Measurements from ENCODE around the gene CCNB2.
"Not testable (repeated sequence)": the region's sequence is repeated elsewhere in the genome, so short reads cannot be mapped to it uniquely, and the experiment has no call there.

The CCNB2 gene

DNA sequence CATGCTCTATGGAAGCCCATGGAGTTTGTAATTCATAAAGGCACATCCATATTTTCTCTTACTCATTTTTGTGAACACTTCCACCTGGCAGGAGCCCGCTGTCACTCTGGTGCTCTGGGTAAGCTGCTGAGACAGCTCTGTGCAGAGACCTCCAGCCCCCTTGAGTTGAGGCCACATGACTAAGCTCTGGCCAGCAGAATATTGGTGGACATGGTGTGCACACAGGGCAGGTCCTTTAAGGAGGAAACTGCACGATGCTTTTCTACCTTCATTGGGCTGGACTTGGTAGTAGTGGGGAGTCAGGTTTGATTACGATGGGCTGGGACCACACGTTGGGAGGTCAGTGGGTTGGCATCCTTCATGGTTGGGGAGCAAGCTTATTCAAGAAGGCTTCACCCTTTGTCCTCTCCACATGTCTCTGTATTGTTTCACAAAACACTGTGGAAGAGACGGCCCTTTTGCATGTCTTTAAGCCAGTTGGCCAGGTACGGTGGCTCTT is 29.0 kb downstream of the CCNB2 start:
- DNase-seq (ENCODE audit: low spot score) = no peak

DNA sequence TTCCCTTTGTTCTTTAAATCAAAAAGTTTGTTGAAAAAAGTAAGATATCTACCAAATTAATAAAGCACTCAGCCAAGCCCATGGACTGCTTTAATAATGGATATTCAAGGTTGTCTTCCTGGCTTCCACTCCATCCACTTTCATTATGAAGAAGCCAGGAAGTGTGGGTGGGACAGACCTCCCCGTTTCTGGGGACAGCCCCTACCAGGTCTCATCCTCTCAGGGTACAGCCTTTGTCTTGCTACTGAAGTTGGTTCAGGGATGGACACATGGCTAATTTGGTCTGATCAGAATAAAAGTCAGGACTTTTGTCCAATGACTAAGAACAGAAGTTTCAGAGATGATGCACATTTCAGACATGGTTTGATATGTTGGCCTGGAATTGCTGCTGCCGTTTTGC is 32.6 kb downstream of the CCNB2 start:
- DNase-seq (ENCODE audit: low spot score) = no peak

DNA sequence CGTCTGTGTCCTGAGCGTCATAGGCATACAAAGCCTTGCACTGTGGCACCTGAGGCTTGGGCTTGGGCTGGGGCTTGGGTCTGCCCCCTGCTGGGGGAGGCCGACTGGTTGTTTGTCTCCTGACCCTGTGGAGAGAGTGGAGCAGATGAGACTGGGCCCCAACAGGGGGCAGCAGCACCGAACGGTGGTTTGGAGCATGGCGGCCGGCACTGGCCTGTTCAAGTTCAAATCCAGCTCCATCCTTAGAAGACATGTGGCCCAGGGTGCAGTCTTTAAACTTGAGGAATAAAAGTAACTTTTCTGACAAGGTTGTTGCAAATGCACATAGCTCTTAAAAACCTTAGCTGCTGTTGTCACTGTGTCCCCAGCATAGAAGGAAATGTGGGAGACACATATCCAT is 33.3 kb downstream of the CCNB2 start:
- DNase-seq (ENCODE audit: low spot score) = peak; percentile 74

DNA sequence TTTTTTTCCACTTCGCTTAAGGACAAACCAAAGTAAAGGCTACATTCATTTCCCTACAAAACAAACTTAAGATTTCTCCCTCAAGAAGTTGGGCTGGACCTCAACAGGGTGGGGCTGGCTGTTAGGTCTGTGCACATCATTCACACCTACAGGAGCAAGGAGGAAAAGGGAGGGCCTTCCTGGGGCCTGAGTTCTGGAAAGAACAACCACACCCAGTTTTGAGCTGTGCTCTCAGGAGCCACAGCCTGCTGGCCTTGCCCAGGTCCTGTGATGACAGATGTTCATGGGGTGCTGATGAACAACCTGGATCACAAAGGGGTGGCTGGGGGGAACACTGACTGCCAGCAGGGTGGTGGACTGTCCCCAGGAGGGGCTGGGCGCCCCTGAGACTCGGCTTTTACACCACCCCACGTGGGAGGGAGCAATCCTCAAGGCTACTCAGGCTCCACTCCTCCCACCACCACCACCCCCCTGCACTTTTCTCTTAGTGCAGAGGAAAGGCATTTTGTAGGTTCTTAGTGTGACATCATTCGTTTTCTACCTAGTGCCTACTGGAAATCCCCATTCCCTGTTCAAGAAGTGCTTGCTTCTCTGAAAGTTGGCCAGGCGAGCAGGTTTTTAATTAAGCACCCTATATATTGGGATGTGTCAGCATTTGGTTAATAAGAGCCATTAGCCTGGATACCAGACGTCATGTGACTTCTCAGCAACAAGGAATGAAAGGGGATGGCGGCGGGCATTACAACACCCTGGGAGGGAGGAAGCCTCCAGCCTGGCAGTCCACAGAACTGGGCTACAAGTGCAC is 35.7 kb downstream of the CCNB2 start:
- DNase-seq (ENCODE audit: low spot score) = no peak

DNA sequence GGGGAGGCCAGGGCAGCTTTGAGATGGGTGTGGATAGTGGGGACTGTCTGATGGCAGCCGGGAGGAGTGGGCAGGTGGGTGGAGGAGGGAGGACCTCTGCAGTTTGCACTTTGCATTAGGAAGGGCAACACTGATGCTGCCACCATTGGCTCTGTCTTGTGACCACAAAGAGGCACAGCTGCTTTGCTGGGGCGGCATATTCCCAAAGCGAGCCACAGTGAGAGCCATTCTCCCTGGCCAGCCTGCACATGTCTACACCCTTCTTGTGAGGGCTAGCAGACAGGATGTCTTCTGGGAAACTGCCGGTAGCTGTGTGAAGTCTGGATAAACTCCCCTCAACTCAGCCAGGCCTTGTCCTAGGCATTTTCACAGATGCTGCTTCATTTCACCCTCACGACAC is 38.3 kb downstream of the CCNB2 start:
- DNase-seq (ENCODE audit: low spot score) = no peak

DNA sequence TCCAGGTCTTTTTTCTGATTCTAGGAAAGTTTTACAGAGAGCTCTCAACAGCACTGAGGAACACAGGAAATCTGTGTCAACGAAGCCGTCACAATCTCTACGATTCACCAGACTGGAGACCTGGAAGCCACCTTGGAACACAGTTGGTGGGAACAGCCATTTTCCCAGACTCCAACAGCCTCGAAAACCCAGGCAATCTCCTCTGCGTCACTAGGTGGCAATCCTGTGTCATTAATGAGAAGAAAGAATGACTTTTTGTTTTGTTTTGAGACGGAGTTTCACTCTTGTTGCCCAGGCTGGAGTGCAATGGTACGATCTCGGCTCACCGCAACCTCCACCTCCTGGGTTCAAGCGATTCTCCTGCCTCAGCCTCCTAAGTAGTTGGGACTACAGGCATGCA is 39.6 kb downstream of the CCNB2 start:
- not testable (repeated sequence) for DNase-seq (ENCODE audit: low spot score)

DNA sequence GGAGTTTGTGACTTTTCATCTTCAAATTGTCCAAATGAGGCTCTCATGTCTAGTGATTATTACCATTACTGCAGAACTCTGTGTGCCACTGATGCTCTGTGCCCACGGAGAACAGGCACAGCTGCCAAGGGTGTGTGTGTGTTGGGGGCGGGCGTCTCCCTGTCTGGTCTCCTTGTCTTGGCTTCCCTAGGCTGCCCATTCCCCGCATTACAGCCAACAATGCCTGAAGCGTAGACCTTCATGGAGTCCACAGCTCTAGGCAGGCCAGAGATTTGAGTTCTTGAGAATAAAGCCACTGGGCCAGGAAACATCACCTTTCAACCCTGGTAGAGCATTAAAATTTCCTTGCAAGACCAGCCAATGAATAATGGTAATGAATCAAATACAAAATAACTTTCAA is 42.7 kb downstream of the CCNB2 start:
- DNase-seq (ENCODE audit: low spot score) = no peak

DNA sequence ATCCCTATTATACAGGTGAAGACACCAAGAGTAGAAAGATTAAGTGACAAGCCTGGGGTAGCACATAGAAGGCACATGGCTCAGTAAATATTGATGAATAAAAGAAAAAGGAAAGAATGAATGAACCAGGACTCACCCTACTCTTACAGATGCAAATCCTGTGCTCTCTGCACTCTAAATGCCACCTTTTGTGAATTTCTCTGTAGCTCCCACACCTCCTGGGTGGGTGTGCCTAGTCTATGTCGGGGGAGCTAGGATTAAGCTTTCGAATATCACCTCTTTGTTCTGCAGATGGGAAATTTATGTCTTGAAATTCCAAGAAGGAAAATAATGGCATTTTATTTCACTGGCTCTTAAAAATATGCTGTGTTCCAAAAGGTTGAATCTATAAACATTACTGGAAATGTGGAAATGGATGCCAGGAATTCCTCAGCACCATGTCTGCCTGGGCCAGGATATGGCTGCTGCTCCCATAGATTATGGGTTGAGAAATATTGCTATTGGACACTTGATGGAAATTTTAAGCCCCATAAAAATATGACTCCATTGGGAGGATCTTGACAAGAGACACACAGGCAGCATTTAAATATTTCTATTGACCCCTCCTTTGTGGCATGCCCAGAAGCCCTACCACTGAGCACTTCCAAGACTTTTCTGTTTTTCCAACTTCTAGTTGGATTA is 43.3 kb downstream of the CCNB2 start:
- no peak for DNase-seq (ENCODE audit: low spot score)

DNA sequence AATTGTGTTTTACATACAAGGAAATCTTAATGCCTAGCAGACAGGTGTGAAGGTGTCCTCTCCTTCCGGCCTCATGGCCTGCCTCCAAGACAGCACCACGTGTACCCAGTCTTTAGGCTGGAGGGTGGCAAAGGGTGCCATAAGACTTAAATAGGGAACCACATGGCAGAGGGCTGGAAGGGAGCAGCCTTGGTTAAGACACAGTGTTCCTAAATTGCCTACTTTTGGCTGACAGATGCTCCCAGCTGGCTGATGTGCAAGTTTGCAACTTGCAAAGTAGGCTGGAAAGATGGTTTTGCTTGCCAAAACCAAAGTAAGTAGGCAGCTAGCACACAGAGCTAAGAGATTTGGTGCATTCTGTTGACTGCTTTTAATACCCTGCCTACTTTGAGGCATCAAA is 45.2 kb downstream of the CCNB2 start:
- no peak for DNase-seq (ENCODE audit: low spot score)

DNA sequence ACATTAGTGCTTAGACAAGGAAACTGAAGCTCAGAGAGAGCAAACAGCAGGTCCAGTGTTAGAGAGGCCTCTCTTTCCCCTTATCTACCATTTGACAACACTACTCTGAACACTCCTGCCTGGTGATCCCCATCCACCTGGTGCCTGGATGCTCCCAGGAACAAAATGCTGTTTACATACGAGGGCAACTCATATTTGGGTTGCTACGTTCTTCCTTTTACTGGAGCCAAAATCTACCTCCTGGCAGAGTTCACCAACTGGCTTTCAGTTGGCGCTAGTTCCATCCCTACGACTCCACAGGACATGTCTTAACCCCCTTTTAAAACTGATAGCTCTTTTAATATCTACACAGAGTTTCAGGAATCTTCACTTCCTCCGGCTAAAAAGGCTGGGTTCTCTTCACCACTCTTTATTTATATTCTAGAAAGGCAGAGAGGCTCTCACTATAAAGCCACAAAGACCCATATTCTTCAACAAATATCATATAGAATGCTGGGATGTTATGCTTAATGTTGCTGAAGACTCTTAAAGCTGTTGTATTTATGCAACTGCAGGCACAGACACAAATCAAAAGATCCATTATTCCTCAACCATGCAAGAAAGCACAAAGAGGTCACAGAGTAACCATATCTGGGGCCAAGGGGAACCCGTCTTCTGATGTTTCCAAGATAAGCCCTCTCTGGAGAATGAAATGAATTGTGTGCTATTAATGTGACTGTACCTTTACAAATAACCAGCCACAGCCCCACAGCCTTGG is 47.9 kb downstream of the CCNB2 start:
- no peak for DNase-seq (ENCODE audit: low spot score)

DNA sequence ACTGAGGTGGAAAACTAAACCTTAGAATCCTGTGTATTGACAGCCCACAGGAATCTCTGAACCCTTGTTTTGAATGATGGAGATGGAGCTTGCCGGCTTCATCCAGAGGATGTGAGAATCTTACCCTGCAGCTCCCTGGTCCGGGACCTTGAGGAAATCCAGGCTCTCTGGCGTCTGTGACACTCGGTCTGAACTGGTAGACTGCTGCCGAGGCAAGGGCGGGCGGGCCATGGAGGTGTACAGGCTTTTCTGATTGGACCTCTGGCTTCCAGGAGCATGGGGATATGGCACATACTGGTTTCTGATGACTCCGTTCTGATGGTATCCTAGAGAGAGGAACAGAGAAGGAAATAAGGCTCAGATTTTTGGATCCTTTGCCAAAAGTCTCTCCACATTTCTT is 48.5 kb downstream of the CCNB2 start:
- DNase-seq (ENCODE audit: low spot score) = no peak

DNA sequence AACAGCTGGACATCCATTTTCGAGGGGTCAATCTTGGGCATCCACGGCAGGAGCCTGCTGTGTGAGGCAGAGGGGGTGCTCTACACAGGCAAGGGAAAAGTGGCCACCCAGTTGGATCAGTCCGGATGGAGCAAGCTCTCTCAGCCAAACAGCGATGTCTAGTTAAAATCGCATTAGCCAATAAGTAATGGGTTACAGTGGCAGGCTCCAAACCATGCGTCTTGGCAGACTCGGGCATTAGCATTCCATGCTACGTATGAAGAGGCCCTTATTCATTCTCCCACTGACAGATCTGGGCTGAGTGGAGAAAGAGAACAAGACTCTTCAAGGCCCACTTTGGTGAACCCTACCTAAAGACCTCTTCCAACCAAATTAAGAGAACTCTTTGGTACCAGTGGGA is 49.3 kb downstream of the CCNB2 start:
- no peak for DNase-seq (ENCODE audit: low spot score)

DNA sequence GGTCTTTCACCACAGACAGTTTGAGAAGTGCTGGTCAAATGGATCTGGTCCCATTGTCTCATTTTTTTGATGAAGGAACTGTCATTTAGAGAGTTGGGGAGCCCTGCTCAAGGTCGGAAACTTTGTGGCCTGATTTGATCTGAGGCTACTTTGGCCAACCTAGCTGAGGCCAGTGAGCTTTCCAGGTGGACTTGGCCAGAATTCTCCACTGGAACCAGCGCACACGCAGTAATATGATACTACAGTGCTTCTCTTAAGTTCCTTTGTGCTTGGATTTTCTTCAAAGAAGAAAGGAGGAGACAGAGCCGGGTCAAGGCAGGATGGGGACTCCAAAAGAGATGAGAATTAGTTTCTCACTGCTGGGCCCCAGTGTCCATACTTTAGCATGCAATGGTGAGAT is 50.5 kb downstream of the CCNB2 start:
- DNase-seq (ENCODE audit: low spot score) = no peak

DNA sequence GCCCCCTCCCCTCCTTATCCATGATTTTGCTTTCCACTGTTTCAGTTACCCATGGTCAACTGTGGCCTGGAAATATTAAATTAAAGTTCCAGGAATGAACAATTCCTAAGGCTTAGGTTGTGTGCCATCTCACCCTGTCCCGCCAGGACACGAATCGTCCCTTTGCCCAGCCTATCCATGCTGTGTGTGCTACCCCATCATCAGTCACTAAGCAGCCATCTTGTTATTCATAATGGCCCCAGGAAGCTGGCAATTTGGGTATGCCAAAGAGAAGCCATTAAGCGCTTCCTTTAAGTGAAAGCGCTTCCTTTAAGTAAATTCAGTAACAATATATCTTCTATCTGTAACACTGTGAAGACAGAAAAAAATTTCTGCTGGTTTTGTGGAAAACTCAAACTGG is 52.5 kb downstream of the CCNB2 start:
- DNase-seq (ENCODE audit: low spot score) = no peak

DNA sequence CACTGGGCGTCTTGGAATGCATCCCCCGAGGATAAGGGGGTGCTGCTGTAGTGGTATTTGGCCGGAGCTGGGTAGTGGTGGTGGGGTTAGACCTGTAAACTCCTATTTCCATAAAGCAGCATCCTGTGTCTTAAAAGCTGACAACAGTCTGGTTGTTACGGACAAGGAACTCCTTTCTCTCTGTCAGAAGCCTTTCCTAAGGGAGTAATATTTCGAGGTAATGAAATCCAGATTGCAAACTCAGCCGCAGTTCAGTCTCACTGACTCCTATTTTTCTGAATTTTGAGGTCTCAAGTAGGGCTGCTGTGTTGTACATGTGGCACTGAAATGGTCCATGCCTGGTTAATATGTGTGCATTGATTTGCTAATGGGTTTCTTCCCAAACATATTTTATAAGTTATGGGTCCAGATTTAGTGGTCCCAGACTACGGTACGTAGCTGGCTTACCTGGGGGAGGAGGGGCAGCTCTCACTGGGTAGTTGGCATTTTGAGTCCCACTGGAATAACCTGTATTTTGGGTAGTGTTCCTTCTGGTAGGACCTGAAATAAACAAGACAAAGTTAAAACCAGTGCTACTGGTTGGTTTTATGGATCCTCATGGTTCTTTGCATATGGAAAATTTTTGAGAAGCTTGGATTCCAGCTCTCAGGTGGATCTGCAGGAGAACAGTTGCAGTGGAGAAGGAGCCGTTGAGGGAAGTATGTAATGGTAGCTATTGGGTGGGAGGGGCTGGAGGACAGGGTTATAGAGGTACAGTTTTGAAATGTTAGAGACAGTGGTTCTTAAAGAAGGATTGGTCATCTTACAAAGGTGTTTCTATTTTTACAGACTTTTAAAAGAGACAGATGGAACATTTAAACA is 53.1 kb downstream of the CCNB2 start:
- no peak for DNase-seq (ENCODE audit: low spot score)

DNA sequence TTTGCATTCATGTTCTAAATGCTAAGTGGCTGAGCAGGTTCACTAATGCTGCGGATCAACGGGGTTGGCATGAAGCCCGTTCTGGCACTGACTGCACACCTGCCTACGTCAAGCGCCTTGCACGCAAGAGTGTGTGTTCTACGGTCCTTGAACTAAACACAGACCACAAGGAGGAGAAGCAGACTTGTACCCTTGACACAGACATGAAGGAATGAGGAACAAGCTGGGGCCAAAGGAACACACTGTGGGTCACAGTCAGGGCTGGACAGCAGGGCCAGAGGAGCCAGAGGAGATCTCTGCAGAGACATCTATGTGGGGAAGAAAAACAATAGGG is 53.7 kb downstream of the CCNB2 start:
- no peak for DNase-seq (ENCODE audit: low spot score)

DNA sequence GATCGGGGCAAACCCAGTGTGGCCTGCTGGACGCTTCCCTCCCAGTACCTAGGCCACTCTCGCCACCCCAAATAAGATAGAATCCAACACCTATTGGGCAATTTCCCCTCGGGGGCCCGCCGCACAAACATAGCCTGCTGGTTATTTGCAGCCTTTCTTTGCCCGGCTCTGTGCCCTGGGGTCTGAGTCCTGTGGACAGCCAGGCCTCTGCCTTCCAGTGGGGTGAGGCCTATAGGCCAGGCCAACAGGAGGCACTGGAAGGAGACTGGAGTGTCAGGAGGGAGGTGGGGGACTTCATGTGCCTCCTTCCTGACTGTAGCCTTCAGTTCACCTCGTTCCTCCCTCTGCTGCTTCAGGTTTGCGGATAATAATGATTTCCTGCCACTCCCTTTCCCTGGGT is 54.3 kb downstream of the CCNB2 start:
- no peak for DNase-seq (ENCODE audit: low spot score)

DNA sequence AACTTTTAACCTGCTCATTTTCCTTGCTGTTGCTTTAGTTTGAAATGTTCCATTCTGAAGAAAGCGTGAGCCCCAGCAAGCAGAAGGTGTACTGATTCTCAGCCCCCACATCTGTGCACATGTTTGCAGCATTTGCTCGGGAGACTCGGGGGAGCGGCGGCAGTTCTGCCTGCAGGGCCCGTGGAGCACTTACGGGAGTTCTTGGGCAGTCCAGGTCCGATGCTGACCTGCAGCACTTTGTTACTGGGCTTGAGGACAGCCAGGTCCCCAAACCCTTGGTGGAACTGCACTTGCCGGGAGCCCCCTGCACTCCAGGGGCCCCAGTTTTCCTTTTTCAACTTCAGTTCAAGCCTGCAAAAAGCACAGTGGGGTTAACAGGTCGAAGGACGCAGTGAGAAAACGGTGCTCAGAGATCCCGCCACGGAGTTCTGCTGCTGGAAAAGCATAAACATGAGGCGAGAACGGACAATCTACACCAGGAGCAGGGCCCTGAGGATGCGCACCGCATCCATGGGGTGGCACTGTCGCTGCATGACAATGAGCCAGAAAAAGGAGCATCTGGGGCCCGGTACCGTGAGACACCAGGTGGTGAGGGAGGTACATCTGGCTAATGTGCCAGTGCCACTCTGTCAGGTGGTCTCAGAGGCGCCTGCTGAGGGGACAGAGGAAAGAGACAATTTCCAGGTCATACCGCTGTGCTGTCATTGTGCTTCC is 56.1 kb downstream of the CCNB2 start:
- peak; percentile 19 for DNase-seq (ENCODE audit: low spot score)

DNA sequence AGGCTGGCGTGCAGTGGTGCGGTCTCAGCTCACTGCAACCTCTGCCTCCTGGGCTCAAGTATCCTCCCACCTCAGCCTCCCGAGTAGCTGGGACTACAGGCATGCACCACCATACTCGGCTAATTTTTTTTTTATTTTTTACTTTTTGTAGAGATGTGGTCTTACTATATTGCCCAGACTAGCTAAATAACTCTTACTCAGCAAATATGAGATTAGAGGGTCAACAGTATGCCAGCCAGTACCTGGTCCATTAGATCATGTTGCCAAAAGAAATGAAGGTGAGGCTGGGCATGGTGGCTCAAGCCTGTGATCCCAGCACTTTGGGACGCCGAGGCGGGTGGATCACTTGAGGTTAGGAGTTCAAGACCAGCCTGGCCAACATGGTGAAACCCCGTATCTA is 57.1 kb downstream of the CCNB2 start:
- DNase-seq (ENCODE audit: low spot score) = not testable (repeated sequence)

DNA sequence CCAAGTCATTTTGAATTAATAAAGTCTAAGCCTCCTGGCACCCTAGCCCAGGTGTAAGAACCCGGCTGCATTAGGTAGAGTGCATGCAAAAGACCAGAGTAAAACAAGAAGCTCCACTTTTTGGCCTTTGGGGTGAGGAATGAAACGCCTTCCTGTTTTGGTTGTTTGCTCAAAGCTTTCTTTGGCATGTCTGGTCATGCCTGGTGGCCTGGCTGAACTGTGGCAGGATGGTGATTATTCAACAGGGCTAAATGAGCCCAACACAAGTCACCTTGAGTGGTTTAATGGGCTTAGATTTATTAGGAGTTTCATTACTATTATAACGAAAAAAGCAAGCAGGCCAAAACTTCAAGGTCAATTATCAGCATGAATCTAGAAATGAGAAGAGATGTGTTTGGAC is 60.8 kb downstream of the CCNB2 start:
- DNase-seq (ENCODE audit: low spot score) = no peak

DNA sequence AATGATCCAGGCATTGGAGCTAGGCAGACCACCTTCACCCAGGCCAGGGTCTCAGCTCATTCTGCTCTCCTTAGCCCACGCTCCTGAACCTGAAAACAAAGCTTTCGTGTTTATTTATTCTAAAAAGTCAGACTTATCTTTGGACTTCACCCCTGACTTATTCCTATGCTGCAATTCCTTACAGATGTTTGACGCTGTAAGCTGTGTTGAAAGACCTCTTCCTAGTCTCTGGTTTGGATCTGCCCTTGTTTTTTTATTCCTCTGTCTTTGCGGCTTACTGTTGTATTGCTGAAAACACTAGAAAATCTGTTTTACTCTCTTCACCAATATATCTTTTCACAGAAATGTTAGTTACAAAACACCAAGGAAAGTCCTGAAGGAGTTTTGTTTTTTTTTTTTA is 61.2 kb downstream of the CCNB2 start:
- no peak for DNase-seq (ENCODE audit: low spot score)
